Naive thymus-derived CD8-positive, alpha-beta T cell (primary cell): Measurements from ENCODE around the gene CDH16. TPM values are rescaled to one million over a fixed set of nuclear protein-coding genes. Genes with fewer than 3 reads are reported as not detected.
"Not testable (repeated sequence)": the region's sequence is repeated elsewhere in the genome, so short reads cannot be mapped to it uniquely, and the experiment has no call there.

Source experiments
- ATAC-seq, 2 donors: fragments of 150-1000 bp; cut with Tn5 transposase in 1 of 2; sonication (Bioruptor Pico), chemical (Tn5 transposase) in 1 of 2; 1 replicate in 1 of 2; 2 replicates in 1 of 2; pipeline ENCODE4 v1.10.0; 2021; ENCODE audit warnings: mild to moderate bottlenecking in 2 of 2, moderate library complexity in 2 of 2
- POLR2A ChIA-PET: fragments of 350-600 bp; sonication (Branson Sonifier 250); formaldehyde crosslinking; loops from one replicate; lab custom pipeline; 2021; ENCODE audit warnings: antibody characterized with exemption; lab: Charles Lee
- DNase-seq, 10 donors: peaks; one replicate each; pipeline versions ENCODE4 v3.0.0 to v3.0.0-alpha.2; 2020 to 2022
- H3K27ac Mint-ChIP-seq, 10 donors: one replicate each; pipeline ENCODE4 v1.8.0; 2020 to 2022; ENCODE audit warnings: mild to moderate bottlenecking in 10 of 10, mixed read lengths in 10 of 10, moderate library complexity in 4 of 10, inconsistent platforms in 1 of 10
- H3K27me3 Mint-ChIP-seq, 5 donors: one replicate each; pipeline ENCODE4 v1.8.0; 2021 to 2022; ENCODE audit warnings: mixed read lengths in 5 of 5
- H3K36me3 Mint-ChIP-seq, 3 donors: one replicate each; pipeline ENCODE4 v1.8.0; 2020 to 2022; ENCODE audit warnings: mixed read lengths in 3 of 3, mild to moderate bottlenecking in 2 of 3, inconsistent platforms in 1 of 3
- H3K4me1 Mint-ChIP-seq, 4 donors: one replicate each; pipeline ENCODE4 v1.8.0; 2021 to 2022; ENCODE audit warnings: mixed read lengths in 4 of 4
- H3K4me3 Mint-ChIP-seq, 10 donors: one replicate each; pipeline ENCODE4 v1.8.0; 2020 to 2022; ENCODE audit warnings: mild to moderate bottlenecking in 10 of 10, mixed read lengths in 10 of 10, moderate library complexity in 6 of 10, inconsistent platforms in 1 of 10
- H3K9me3 Mint-ChIP-seq, 9 donors: one replicate each; pipeline ENCODE4 v1.8.0; 2020 to 2022; ENCODE audit warnings: mixed read lengths in 9 of 9, mild to moderate bottlenecking in 3 of 9, inconsistent platforms in 1 of 9, moderate library complexity in 1 of 9
- polyA plus RNA-seq, 3 donors: library from polyadenylated mRNA; unstranded; fragments of 300-500 nt; fragmentation: Illumina TruSeq; gene quantifications; one replicate each; pipeline ENCODE4 v1.2.3, GENCODE V29; 2021
- total RNA-seq, 8 experiments: library from RNA in 2 of 8; stranded (reverse) in 2 of 8; gene quantifications; one replicate each; pipeline ENCODE4 v1.2.3 and lab custom pipeline; 2021 to 2026

Gene CDH16
- total and polyA plus RNA-seq, 5 experiments from 2014 or later: not detected

GRCh38 chr16:66934839-66935313 is 16.2 kb upstream of the CDH16 start:
- peak overlapping the region; percentile 95 to 99 (median 99) for H3K27ac Mint-ChIP-seq
- not testable (repeated sequence) for H3K27me3 Mint-ChIP-seq, DNase-seq, ATAC-seq, H3K9me3 Mint-ChIP-seq
- H3K4me3 Mint-ChIP-seq: peak overlapping the region; percentile 96 to 100 (median 98)
- POLR2A ChIA-PET: interaction anchor here (2.3 to 2.7 kb wide), 2 partner anchors 9 to 105 kb away, joined by 6 to 9 read pairs; partner anchors contain the start of gene NAE1
- H3K4me1 Mint-ChIP-seq: peaks cover 41 to 68% (median 57%) of the 10 kb centered on the region in 4 donors
- H3K36me3 Mint-ChIP-seq: peaks cover 0 to 52% (median 5%) of the 10 kb centered on the region in 3 donors

- Mint-ChIP-seq H3K36me3 (peaks cover 0 to 46% (median 5%) of the 10 kb centered on the region in 3 donors), H3K4me1 (peaks cover 41 to 68% (median 57%) of the 10 kb centered on the region in 4 donors), H3K27ac (peak within 1 kb of the TSS; percentile 95 to 99 (median 99)), H3K9me3 (no peaks in the 10 kb centered on the region), H3K4me3 (peak within 1 kb of the TSS; percentile 96 to 100 (median 98)), H3K27me3 (no peaks in the 10 kb centered on the region)
- DNase-seq (peak; percentile 84 to 94 (median 90)), ATAC-seq (peak; percentile 90 to 95)
- POLR2A ChIA-PET: interaction anchor here (0.9 to 2.7 kb wide), 5 partner anchors 9 to 313 kb away, joined by 3 to 9 read pairs (median 3); partner anchors contain the start of genes FHOD1 and NAE1
Measured at GRCh38 chr16:66934138-66934838, 15.6 kb upstream of the CDH16 start, which contains the start of gene CIAO2B. Gene CIAO2B, minus strand, starts transcription at chr16:66934402. Its CDS starts 38 bp downstream, at chr16:66934364.

DNA sequence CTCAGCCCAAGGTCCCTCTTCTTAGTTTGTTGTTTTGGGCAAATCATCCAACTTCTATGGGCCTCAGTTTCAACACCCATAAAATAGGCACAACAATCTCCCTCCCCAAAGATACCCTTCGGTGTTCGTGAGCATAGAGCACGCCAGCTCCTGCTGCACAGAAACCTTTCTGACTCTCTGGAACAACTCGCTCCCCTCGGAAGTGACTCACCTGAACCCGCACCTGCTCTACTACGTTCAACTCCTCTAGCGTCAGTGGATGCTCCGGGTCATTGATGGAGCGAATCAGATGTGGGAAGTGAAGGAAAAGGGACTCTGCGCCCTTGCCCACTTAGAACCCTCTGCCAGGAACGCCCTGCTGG is 15.1 kb upstream of the CDH16 start:
- Mint-ChIP-seq H3K27ac (peak overlapping the region; percentile 95 to 99 (median 99)), H3K4me1 (peaks cover 41 to 66% (median 57%) of the 10 kb centered on the region in 4 donors), H3K27me3 (no peaks in the 10 kb centered on the region), H3K36me3 (peaks cover 0 to 41% (median 5%) of the 10 kb centered on the region in 3 donors), H3K9me3 (no peaks in the 10 kb centered on the region), H3K4me3 (peak overlapping the region; percentile 96 to 100 (median 98))
- POLR2A ChIA-PET: interaction anchor here (0.9 to 2.7 kb wide), 7 partner anchors 10 to 314 kb away, joined by 3 to 9 read pairs (median 3); partner anchors contain the start of genes FHOD1, NAE1 and PDP2
- DNase-seq: peak in 1 of 10 donors; percentile 26
- peak in 1 of 2 donors; percentile 43 for ATAC-seq

GRCh38 chr16:66932076-66932475 is 13.4 kb upstream of the CDH16 start:
- DNase-seq: no peak
- H3K27ac Mint-ChIP-seq: peak overlapping the region; percentile 2 to 99 (median 99)
- H3K27me3 Mint-ChIP-seq: no peaks in the 10 kb centered on the region
- H3K4me1 Mint-ChIP-seq: peaks cover 33 to 54% (median 48%) of the 10 kb centered on the region in 4 donors
- POLR2A ChIA-PET: no interaction called here
- H3K4me3 Mint-ChIP-seq: peak overlapping the region; percentile 96 to 100 (median 98)
- H3K36me3 Mint-ChIP-seq: peaks cover 0 to 30% (median 5%) of the 10 kb centered on the region in 3 donors
- H3K9me3 Mint-ChIP-seq: no peaks in the 10 kb centered on the region
- no peak for ATAC-seq

DNA sequence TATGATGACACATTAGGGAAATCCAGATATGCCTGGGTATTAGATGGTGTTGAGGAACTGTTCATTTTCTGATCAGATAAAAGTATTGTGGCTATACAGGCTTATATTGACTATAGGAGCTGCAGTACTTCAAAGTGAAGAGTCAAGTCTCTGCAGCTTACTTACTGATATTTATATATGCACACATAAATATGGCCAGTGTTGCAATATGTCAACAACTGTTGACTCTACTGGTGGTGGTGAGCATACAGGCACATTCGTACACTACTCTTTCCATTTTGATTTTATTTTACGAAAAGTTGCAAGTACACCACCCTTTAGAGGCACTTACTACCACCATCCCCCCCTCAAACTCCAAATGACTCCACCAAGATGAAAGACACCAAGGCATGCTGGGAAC is 13.0 kb upstream of the CDH16 start:
- DNase-seq (no peak), ATAC-seq (no peak)
- Mint-ChIP-seq H3K4me3 (peak overlapping the region in 8 of 10 donors; percentile 11 to 99 (median 82)), H3K9me3 (no peaks in the 10 kb centered on the region), H3K4me1 (peaks cover 32 to 50% (median 45%) of the 10 kb centered on the region in 4 donors), H3K36me3 (peaks cover 0 to 29% (median 5%) of the 10 kb centered on the region in 3 donors), H3K27me3 (no peaks in the 10 kb centered on the region), H3K27ac (peak overlapping the region; percentile 2 to 99 (median 75))
- POLR2A ChIA-PET: no interaction called here

DNA sequence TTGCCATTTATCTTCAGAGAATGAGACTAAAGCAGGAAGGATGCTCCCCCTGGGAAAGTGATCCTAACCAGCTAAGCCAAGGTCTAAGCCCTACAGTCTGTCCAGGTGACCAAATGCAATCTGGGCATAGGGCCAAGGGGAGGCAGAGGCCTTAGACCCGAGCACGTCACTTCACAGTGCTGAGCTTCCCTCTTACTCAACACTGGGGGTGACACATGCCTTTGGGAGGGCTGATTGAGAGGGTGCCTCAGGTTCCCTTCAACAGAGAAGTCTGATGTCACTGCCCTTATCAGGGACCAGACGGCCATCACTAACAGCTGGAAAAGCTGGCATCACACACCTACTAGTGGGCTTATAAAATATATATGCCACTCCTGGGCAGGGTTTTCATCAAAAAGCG is 11.5 kb upstream of the CDH16 start:
- Mint-ChIP-seq H3K36me3 (peaks cover 0 to 24% (median 5%) of the 10 kb centered on the region in 3 donors), H3K4me3 (peak overlapping the region in 2 of 10 donors; percentile 2 to 12), H3K9me3 (no peaks in the 10 kb centered on the region), H3K27ac (peak overlapping the region in 1 of 10 donors; percentile 12), H3K27me3 (peaks cover 0 to 12% (median 5%) of the 10 kb centered on the region in 5 donors), H3K4me1 (peaks cover 25 to 43% (median 37%) of the 10 kb centered on the region in 4 donors)
- no peak for ATAC-seq
- POLR2A ChIA-PET: interaction anchor here (1.4 kb wide), 1 partner anchor 11 kb away, joined by 4 read pairs; no protein-coding TSS in a partner anchor
- no peak for DNase-seq

DNA sequence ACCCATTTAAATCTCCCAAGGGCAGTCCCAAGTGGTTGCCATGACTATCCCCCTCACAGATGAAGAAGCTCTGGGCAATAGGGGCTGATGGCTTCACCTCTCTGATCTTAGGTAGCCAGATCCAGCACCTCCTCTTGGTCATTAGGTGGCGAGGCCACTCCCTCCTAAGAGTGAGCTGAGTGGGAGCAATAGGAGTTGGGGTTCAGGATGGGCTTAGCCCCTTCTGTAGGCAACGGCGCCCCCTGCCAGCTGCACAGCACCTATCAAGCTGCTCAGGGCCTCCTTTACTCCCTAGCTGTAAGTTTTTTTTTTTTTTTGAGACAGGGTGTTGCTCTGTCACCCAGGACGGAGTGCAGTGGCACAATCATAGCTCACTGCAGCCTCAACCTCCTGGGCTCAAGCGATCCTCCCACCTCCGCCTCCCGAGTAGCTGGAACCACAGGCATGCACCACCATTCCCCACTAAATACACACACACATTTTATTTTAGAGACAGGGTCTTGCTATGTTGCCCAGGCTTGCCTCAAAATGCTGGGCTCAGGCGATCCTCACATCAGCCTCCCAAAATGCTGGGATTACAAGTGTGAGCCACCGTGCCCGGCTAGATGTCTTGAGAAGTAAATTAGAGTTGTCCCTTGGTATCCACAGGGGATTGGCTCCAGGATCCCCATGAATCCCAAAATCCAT is 10.2 kb upstream of the CDH16 start:
- peak in 1 of 2 donors; percentile 29 for ATAC-seq
- Mint-ChIP-seq H3K36me3 (peaks cover 0 to 22% (median 3%) of the 10 kb centered on the region in 3 donors), H3K9me3 (no peaks in the 10 kb centered on the region), H3K27ac (peak overlapping the region in 1 of 10 donors; percentile 72), H3K27me3 (peaks cover 3 to 21% (median 9%) of the 10 kb centered on the region in 5 donors), H3K4me1 (peaks cover 19 to 33% (median 29%) of the 10 kb centered on the region in 4 donors), H3K4me3 (no peak overlapping the region)
- peak in 1 of 10 donors; percentile 17 for DNase-seq
- POLR2A ChIA-PET: interaction anchor here (0.5 kb wide), 1 partner anchor 247 kb away, joined by 3 read pairs; no protein-coding TSS in a partner anchor

GRCh38 chr16:66927918-66928649 is 9.4 kb upstream of the CDH16 start:
- no peak for ATAC-seq
- Mint-ChIP-seq H3K4me3 (peak overlapping the region in 1 of 10 donors; percentile 53), H3K36me3 (peaks cover 0 to 19% (median 3%) of the 10 kb centered on the region in 3 donors), H3K9me3 (no peaks in the 10 kb centered on the region), H3K27ac (peak overlapping the region in 1 of 10 donors; percentile 80), H3K4me1 (peaks cover 12 to 30% (median 21%) of the 10 kb centered on the region in 4 donors), H3K27me3 (peaks cover 9 to 29% (median 17%) of the 10 kb centered on the region in 5 donors)
- POLR2A ChIA-PET: no interaction called here
- DNase-seq: no peak

GRCh38 chr16:66926961-66927436 is 8.3 kb upstream of the CDH16 start:
- no peak overlapping the region for H3K4me3 Mint-ChIP-seq
- POLR2A ChIA-PET: no interaction called here
- no peak for DNase-seq
- peaks cover 0 to 12% (median 3%) of the 10 kb centered on the region in 3 donors for H3K36me3 Mint-ChIP-seq
- no peaks in the 10 kb centered on the region for H3K9me3 Mint-ChIP-seq
- no peak overlapping the region for H3K27ac Mint-ChIP-seq
- H3K27me3 Mint-ChIP-seq: peaks cover 9 to 38% (median 18%) of the 10 kb centered on the region in 5 donors
- ATAC-seq: no peak
- H3K4me1 Mint-ChIP-seq: peaks cover 4 to 19% (median 11%) of the 10 kb centered on the region in 4 donors

- no peak for ATAC-seq
- Mint-ChIP-seq H3K27me3 (peaks cover 11 to 40% (median 18%) of the 10 kb centered on the region in 5 donors), H3K9me3 (no peaks in the 10 kb centered on the region), H3K4me3 (peak overlapping the region in 7 of 10 donors; percentile 18 to 80 (median 68)), H3K36me3 (peaks cover 0 to 6% (median 0%) of the 10 kb centered on the region in 3 donors), H3K27ac (peak overlapping the region in 1 of 10 donors; percentile 24), H3K4me1 (peaks cover 2 to 15% (median 6%) of the 10 kb centered on the region in 4 donors)
- no peak for DNase-seq
- POLR2A ChIA-PET: no interaction called here
Measured at GRCh38 chr16:66926171-66926947, 7.7 kb upstream of the CDH16 start.
